ENCODE measurements around the gene ZNF831.

ZNF831 gene

GRCh38 chr20:59182401-59183044 is 18.9 kb downstream of the ZNF831 start:
- no peak for DNase-seq

- DNase-seq = no peak
Measured at GRCh38 chr20:59183751-59184150, 20.1 kb downstream of the ZNF831 start.

- no peak for DNase-seq
Measured at GRCh38 chr20:59184880-59185447, 21.3 kb downstream of the ZNF831 start.

- no peak for DNase-seq
Measured at GRCh38 chr20:59185809-59186208, 22.2 kb downstream of the ZNF831 start.

GRCh38 chr20:59190466-59190865 is 26.8 kb downstream of the ZNF831 start:
- no peak for DNase-seq

- DNase-seq = no peak
Measured at GRCh38 chr20:59191036-59191755, 27.6 kb downstream of the ZNF831 start.

- no peak for DNase-seq
Measured at GRCh38 chr20:59191756-59192532, 28.3 kb downstream of the ZNF831 start.

GRCh38 chr20:59192533-59192896 is 28.9 kb downstream of the ZNF831 start:
- no peak for DNase-seq

- DNase-seq = no peak
Measured at GRCh38 chr20:59193325-59193724, 29.7 kb downstream of the ZNF831 start.

- no peak for DNase-seq
Measured at GRCh38 chr20:59194023-59194935, 30.7 kb downstream of the ZNF831 start.

- DNase-seq = no peak
Measured at GRCh38 chr20:59195316-59195993, 31.8 kb downstream of the ZNF831 start.

- DNase-seq = no peak
Measured at GRCh38 chr20:59204165-59204894, 40.7 kb downstream of the ZNF831 start.

GRCh38 chr20:59205044-59205443 is 41.4 kb downstream of the ZNF831 start:
- DNase-seq = no peak

- DNase-seq = no peak
Measured at GRCh38 chr20:59207235-59207634, 43.6 kb downstream of the ZNF831 start.

GRCh38 chr20:59207742-59208357 is 44.2 kb downstream of the ZNF831 start:
- DNase-seq = peak; percentile 77

- DNase-seq = no peak
Measured at GRCh38 chr20:59210186-59210585, 46.6 kb downstream of the ZNF831 start.

- no peak for DNase-seq
Measured at GRCh38 chr20:59211208-59211765, 47.7 kb downstream of the ZNF831 start.

GRCh38 chr20:59214073-59214472 is 50.5 kb downstream of the ZNF831 start:
- no peak for DNase-seq

- DNase-seq = no peak
Measured at GRCh38 chr20:59214606-59215547, 51.3 kb downstream of the ZNF831 start.

All from activated CD4-positive, CD25-positive, alpha-beta regulatory T cell treated with anti-CD3 and anti-CD28 coated beads, Interleukin-2, amount 50 U/mL, for 72 hours (primary cell).